Right renal pelvis (tissue), 4 donors: Measurements from ENCODE around the gene PCSK7. TPM values are rescaled to one million over a fixed set of nuclear protein-coding genes. Genes with fewer than 3 reads are reported as not detected.
"Not testable (repeated sequence)": the region's sequence is repeated elsewhere in the genome, so short reads cannot be mapped to it uniquely, and the experiment has no call there.

Source experiments
- DNase-seq, 4 donors: peaks; one replicate each; pipeline ENCODE4 v3.0.0-alpha.2; 2013; ENCODE audit warnings: low read depth in 4 of 4, low spot score in 3 of 4, missing footprints in 1 of 4
- polyA plus RNA-seq, 4 donors: library from polyadenylated mRNA; unstranded; fragments of 120-200 nt; gene quantifications; one replicate each; pipeline ENCODE4 v1.2.1, GENCODE V29; 2013; ENCODE audit not compliant: insufficient read length in 4 of 4

The PCSK7 gene
- polyA plus RNA-seq, 4 donors = 20.7 to 22.3 (median 21.4) TPM

DNA sequence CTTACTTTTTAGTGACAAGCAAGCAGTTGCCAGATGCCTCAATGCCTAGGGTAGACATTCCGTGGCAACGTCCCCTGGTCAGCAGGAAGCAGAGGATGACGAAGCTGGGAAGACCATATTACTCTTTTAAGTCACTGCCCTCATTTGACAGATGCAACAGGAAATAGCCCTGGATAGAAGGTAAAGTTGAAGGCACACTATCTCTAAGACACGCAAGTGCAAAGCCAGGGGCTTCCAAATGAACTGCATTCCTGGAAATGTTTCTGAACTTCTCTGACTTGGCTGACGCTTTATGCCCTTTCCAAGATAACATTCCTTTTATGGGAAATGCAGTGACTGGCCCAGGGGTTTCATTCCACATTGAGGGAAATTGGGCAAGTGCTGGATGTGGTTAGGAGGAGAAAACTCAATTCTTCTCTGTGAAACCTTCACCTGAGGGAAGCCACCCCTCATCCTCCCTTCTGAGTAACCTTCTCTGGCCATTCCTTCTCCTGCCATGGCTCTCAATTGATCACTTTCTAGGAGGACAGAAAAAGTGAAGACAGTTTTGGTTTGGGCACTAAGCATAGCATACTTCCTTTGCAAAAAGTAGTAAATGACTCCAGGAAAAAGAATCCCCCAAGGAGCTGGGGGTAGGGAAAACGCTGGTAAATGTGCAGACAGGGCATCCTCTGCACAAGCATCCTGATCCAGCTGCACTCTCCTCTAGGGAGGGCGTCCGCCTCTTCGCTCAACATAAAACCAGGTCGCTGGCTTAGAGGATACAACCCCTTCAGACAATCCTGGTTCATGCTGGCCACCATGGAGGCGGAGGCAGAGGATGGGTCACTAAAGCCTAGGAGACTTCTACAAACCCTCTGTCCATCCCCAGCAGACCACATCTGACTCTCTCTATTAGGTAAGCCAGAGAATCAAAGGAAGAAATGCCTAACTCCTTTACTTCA, 14.5 kb downstream of the PCSK7 start:
- DNase-seq = no peak

DNA sequence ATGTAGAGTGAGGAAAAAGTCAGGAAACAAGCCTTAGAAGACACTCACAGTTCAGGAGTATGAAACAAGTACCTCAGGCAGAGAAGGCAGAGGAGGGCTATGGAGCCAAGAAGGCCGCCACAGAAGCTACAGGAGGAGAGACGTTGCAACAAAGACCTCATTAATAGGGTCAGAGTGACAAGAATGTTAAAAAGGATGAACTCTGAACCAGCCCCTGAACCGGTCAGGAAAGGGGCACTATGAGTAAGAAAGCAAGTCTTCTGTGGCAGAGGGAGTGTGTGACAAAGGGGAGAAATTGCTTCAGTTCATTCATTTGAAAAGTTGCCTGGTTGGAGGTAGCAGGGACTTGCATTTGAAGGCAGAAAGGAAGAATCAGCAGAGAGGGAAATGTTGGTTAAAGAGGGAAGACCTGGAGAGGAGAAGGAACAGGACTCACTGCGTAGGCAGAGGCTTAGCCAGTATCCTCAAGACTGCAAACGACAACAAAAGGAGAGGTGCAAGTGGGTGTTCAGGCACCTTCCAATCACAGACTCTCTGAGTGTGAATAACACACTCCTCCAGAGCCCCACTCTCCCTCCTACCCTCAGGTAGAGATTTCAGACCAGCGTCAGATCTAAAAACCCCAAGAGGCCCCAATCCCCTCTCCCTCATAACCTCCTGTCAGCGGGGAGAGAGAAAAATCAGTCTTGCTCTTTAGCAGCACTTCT, 17.3 kb downstream of the PCSK7 start:
- DNase-seq = no peak

DNA sequence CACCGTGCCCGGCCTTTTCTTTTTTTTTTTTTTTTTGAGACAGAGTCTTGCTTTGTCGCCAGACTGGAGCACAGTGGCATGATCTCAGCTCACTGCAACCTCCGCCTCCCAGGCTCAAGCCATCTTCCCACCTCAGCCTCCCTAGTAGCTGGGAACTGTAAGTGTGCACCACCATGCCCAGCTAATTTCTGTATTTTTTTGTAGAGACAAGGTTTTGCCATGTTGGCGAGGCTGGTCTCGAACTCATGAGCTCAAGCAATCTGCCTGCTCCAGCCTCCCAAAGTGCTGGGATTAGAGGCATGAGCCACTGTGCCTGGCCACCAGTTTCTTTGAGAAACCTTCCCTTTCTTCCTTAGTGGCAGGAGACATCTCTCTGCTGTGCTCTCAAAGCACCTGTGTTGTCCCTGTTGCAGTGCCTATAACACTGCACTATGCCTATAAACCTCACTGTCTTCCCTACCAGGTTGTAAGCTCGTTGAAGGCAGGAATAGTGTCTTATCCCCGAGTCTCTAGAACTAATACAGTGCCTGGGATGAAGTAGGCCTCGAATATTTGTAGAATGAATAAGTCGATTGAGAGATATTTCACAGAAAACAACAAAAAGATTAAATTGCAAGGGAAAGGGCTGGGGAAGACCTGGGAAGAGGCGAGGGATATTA, 19.0 kb downstream of the PCSK7 start:
- no peak for DNase-seq

DNA sequence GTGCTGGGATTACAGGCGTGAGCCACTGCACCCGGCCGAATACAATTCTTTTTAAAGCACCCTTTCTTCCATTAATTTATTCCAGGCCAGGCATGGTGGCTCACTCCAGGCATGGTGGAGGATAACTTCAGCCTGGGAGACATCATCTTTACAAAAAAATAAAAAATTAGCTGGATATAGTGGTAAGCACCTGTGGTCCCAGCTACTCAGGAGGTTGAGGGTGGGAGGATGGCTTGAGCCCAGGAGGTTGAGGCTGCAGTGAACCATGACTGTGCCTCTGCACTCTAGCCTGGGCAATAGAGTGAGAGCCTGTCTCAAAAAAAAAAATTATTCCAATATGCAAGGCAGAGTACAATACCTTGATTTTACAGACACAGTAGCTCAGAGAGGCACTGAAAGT, 21.3 kb downstream of the PCSK7 start:
- DNase-seq = no peak

DNA sequence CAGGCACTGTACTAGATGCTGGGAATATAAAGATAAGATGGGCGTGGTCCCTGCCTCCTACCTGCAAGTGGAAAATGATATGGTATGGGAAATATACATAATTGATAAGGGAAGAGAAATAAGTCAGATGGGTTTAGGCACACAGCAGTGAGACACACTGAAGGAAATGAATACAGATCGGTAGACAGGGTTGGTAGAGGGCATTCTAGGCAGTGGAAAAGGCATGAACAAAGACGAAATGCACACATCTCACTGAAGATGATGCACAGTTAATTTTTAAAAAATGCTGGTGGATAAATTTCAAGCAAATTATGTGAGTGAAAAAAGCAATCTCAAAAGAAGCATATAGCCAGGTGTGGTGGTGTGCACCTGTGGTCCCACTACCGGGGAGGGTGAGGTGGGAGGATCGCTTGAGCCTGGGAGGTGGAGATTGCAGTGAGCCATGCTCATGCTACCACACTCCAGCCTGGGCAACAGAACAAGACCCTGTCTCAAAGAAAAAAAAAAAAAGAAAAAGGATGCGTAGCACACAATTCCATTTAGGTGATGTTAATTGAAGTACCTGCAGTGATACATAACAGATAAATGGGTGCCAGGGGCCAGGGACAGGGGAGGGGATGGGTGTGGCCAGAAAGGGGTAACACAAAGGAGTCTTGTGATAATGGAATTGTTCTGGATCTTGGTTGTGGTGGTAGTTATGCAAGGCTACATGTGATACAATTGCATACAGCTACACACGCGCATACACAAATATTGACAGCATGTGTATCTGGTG, 22.3 kb downstream of the PCSK7 start:
- not testable (repeated sequence) for DNase-seq

DNA sequence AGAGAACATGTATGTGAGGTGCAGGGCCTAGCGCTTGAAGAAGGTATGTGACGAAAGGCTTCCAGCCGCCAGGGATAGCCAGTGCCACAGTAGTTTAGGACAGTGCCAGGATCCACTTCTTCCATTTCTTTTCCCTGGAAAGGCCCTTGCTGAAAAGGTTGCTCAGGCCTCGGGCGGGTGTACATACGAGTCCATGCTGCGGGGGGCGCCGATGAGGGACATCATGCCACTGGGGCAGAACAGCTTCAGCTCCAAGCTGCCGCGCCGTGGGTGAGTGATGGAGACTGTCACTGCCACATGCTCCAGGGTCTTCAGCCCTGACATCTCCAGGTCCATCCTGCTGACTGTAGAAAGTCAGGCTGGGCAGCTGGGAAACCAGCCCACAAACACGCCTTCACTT, 23.2 kb downstream of the PCSK7 start:
- not testable (repeated sequence) for DNase-seq

DNA sequence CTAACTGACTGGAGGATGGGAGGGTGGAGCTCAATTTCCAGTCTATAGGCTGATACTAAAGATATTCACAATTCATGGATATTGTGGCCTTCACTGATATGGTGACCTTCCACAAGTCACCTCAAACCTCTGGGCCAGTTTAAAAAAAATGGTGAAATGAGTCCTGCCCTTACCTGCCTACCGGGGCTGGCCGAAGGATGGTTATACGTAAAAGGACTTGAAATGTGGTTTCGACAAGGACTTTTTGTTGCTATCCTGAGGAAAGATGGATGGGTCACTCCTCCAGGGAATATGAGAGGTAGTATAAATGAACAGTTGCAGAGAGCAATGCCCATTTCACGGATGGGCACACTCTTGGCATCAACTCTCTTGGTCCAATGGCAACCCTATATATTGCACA, 24.4 kb downstream of the PCSK7 start:
- DNase-seq = not testable (repeated sequence)

DNA sequence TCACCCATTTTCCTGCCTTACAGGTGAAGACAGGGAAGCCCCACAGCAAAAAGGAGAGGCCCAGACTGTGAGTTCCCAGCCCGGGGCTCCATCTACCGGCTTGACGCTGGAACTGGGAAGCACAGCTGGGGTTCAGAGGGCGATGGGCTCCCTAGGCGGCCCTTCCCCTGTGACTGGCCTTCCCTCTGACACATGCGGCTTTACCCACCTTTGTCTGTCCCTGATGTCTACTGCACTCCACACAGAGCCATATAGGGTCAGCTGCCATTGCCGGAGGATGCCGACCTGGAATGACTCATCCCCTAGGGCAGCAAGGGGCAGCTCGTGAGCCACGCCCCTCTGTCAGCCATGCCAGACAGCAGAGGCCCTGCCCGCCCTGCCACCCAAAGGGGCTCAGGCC, 25.0 kb downstream of the PCSK7 start:
- not testable (repeated sequence) for DNase-seq

DNA sequence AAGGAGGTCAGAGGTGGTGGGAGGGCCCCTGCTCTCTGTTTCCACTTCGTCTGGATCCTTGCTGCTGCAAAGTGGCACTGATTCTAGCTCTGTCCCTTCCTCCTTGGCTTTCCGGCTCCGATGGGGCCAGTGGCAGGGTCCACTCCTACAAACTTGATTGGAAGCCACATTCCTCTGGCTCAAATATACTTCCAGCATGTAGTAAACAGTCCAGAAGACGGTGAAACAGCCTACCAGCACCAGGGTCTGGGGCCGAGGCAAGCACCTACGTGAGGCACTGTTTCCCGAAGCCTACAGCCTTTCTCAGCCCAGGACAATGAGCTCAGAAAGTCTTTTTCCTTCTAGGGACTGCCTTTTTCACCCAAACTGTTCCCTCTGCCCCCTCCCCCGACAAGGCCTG, 25.8 kb downstream of the PCSK7 start:
- not testable (repeated sequence) for DNase-seq

DNA sequence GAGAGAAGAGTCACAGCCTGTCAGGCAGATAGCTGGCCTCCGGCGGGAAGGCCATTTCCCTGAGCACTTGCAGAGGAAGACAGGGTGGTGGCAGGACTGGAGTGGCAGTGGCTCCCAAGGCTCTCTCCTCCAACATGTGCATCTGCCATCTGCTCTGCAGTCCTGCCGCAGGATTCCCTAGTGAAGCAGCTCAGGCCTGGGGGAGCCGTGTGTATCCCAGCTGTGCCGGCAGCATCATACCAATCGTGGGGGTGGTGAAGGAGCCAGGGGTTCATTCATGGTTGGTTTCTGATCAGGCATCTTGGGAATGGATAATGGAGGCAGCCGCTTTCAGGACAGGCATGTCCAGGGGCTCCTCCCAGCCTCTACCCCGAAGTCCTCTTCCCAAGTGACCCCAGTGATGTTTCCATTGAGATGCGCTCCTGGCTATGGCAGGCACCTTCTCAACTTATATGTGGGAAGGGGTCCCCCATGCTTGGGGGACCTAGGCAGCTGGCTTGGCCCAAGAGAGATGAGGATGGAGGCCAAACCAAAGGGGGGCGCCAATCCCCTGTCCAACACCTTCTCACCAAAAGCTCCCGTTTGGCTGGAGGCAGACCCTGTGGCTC, 26.6 kb downstream of the PCSK7 start:
- no peak for DNase-seq

DNA sequence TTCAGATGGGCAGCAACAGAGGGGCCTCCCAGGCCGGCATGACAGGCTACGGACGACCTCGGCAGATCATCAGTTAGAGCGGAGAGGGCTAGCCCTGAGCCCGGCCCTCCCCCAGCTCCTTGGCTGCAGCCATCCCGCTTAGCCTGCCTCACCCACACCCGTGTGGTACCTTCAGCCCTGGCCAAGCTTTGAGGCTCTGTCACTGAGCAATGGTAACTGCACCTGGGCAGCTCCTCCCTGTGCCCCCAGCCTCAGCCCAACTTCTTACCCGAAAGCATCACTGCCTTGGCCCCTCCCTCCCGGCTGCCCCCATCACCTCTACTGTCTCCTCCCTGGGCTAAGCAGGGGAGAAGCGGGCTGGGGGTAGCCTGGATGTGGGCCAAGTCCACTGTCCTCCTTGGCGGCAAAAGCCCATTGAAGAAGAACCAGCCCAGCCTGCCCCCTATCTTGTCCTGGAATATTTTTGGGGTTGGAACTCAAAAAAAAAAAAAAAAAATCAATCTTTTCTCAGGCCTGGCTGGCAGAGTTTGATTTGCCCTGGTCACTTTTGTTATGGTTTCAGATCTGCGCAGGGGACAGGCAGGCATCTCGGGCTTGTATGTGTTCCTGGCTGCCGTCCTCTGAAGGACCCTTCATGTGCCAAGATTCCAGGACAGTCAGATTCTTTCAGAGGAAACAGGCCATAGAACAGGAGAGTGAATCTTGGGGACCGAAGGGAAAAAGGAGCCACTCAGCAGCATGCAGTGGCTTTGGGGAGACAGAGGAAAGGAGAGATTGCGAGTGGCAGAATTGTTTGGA, 27.4 kb downstream of the PCSK7 start:
- DNase-seq = no peak

DNA sequence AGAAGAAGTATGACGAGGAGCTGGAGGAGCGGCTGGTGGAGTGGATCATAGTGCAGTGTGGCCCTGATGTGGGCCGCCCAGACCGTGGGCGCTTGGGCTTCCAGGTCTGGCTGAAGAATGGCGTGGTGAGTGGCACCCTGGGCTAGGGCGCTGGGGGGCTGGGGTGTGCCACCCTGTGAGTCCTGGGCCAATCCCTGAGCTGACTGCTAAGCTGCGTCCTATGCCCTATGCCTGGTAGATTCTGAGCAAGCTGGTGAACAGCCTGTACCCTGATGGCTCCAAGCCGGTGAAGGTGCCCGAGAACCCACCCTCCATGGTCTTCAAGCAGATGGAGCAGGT, 28.8 kb downstream of the PCSK7 start:
- no peak for DNase-seq

DNA sequence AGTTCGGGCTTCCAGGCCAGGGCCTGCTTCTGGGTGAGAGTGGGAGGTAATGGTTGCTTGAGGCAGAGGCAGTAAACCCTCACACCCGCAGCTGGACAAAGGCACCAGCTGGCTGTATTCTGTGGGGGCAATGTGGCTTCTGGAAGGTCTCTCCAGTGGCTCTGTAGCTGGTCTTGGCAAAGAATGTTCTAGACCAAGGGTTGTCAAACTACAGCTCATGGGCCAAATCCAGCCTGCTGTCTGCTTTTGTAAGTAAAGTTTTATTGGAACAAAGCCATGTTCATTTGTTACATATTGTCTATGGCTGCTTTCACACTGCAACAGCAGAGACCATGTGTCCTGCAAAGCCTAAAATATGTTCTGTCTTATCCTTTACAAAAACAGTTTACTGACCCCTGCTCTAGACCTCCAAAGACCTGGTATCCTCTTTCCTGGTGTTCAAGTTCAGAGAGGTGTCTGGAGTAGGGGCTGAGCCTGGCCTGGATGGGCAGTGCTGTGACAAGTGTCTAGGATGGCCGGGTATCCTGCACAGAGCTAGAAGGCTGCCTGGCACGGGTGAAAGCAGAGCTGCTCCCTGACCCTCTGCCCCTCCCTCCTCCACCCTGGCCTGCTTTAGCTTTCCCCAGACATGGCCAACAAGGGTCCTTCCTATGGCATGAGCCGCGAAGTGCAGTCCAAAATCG, 29.3 kb downstream of the PCSK7 start:
- no peak for DNase-seq

DNA sequence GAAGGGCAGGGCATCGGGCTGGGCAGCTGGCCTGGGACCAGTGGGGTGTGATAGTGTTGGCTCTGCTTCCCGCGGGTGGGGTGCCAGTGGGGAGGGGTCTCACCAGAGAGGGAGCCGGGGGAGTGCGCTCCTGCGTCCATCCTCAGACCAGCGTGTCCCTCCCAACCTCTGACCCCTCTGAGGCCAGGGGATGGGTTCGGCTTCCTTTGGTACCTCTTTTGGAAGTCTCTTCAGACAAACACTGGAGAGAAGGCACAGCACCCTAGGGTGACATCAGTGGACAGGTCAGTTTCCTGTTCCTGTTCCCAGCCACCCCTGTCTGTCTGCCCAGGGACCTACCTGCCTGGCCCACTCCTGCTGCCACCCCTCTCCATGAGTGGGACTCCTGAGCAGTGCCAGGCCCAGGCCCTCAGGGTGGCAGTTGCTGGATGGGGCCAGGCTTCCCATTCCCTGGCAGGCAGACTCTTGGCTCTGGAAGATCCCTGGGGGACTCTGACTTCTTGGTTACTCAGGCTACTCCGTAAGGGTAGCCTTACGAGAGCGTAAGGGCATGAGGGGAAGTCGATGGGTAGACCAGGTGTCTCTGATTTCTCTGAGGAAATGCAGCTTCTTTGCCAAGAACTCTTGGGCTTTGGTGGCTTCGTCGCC, 30.1 kb downstream of the PCSK7 start:
- DNase-seq = no peak

DNA sequence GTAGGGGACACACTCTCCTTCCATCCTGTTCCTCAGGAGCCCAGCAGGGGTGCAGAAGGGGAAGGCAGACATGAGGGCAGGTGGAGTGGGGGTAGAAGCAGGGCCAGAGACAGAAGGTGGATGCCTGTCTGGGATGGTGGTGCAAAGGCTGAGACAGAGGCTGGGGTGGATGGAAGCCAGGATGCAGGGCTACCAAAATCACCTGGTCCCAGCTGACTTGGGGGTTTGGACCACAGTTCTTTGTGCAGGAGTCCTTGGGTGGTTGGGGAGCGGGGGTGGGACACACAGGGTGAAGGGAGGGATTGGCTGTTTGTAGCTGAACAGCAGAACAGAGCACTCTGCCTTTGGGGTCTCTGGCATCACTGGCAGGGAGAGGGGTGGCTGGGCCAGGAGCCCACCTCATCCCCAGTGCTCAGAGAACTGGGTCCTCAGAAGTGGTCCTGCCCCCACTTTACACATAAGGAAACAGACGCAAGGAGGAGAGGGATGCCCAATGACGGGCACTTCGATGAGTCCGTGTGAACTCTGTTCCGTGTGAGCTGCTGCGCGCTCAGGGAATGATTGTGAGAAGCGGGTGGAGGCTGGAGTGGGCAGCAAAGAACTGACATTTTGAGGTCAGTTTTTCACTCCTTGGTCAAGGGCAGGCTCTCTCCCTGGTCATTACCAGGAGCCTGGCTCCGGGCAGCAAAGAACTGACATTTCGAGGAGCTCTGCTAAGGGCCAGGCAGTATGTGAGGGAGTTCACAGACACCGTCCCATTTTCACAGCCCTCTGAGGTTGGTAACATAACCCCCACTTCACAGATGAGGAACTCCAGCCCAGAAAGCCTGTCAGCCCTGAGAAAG, 30.8 kb downstream of the PCSK7 start:
- no peak for DNase-seq

DNA sequence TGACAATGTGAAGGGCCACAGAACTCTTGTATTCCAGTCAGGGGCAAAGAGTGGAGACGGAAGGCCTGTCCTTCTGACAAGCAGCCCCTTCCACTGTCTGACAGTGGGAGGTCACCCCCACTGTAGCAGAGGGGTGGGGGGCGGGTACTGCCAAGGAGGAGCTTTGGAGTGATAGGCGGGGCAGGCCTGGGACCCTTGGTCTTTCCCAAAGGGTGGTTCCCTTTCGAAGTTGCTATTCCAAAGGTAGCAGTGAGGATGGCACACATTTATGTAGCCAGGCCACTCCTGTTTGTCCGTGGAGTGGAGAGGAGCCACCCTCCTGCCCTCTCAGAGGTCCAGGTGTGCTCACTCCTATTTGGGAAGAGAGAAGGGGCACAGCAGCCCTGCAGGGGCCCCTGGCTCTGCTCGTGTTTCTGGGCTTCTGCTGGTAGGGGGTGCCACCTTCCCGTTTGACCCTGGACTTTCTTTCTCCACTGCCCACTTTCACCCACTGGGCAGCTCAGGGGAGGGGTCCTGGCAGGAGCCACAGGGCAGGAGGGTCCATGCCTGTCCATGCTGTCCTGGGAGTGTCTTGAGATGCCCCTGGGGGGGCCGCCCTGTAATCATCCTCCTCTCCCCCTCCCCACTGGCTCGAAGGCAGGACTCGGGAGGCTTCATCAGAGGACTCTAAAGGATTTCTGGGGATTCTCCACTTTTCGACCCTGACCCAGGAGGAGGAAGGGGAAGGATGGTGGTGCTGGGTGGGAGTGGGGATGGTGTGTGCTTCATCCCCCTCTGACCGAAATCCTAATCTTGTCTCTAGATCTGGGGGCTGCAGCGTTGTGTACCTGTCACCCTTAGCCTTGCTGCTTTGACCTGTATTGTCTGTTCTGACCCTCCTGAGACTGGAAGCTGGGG, 31.7 kb downstream of the PCSK7 start:
- no peak for DNase-seq
